Ecto neural progenitor cell (in vitro differentiated cells): Measurements from ENCODE around the gene HDAC11.
"Not testable (repeated sequence)": the region's sequence is repeated elsewhere in the genome, so short reads cannot be mapped to it uniquely, and the experiment has no call there.

ENCODE experiments used
- DNase-seq: peaks from one replicate; pipeline ENCODE4 v3.0.0-alpha.2; 2018; ENCODE audit warnings: low spot score

Gene HDAC11

DNA sequence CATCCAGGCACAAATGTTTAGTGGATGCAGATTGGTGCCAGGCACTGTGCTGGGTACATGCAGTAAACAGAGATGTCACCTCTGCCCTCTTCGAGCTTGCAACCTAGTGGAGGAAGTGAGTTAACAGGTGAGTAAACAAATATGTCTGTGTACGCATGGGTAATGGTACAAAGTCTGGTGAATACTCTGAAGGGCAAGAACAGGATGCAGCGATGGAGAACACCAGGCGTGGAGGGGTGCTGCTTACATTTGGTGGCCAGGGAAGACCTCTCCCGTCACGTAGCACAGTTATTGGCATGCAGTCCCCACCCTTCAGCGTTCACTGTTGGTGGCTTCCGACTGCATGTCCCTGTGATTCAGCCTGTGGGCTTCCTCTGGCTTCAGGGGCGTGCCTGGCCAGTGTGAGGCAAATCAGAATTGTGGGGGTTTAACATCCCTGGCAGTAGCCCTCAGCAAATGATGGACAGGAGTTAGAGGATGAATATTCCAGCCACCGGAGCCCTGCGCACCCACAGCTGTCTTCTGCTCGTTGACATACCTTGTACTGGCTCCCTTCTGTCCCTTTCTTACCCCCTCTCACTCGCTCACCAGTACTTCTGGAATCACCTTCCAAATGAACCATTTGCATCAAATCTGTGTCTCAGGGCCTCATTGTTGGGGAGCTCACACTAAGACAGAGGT lies 9.1 kb upstream of the HDAC11 start:
- DNase-seq = no peak

- DNase-seq = no peak
Measured at GRCh38 chr3:13472286-13472685, 7.8 kb upstream of the HDAC11 start.

GRCh38 chr3:13473020-13473419 lies 7.1 kb upstream of the HDAC11 start:
- no peak for DNase-seq

GRCh38 chr3:13474021-13474420 lies 6.1 kb upstream of the HDAC11 start:
- DNase-seq = no peak

- DNase-seq = no peak
Measured at GRCh38 chr3:13474776-13475303, 5.3 kb upstream of the HDAC11 start.

DNA sequence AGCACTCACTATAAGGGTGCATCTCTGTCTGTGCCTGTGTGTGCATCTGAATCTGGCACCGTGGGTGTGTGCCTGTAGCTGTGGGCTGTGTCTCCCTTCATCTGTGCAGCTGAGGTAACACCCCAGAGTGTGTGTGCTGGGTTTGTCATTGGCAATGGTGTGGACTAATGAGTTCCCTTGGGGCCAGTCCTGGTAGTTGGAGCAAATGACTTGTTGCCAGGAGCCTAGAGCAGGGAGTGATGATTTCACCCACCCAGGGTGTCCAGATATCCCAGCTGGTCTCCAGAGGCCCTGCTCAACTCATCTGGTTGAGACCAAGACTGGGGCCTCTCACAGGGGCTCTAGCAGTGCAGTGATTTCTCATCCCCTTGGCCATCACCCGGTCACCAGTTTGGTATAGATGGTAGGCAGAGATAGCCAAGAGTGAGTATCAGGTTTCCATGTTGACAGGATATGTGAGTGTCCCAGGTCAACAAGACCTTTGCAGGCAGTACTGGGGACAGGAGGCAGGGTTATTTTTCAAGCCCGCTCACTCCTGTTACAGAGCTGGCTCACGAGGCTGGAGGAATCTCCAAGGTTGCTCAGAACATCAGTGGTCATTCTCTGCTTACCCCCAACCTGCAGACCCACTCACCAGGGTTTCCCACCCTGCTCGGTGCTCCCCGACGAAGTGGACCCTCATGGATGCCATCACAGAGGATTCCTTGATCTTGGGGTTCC lies 4.1 kb upstream of the HDAC11 start:
- no peak for DNase-seq

DNA sequence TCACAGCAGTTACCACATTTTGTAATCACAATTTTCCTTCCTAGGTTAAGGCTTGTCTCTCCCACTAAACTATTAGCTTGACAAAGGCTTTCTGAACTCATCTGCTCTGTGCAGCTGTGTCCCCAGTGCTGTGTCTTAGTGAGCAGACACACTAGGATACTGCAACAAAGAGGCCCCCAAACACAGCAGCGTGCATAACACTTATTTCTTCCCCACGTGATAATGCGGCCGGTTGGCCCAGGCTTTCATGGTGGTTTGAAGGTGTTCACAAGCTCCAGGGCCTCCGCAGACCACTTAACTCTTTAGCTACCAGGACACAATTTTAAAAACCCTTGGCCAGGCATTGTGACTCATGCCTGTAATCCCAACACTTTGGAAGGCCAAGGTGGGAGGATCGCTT lies 2.2 kb upstream of the HDAC11 start:
- no peak for DNase-seq

GRCh38 chr3:13479332-13479581 lies 849 bp upstream of the HDAC11 start:
- DNase-seq = no peak

DNA sequence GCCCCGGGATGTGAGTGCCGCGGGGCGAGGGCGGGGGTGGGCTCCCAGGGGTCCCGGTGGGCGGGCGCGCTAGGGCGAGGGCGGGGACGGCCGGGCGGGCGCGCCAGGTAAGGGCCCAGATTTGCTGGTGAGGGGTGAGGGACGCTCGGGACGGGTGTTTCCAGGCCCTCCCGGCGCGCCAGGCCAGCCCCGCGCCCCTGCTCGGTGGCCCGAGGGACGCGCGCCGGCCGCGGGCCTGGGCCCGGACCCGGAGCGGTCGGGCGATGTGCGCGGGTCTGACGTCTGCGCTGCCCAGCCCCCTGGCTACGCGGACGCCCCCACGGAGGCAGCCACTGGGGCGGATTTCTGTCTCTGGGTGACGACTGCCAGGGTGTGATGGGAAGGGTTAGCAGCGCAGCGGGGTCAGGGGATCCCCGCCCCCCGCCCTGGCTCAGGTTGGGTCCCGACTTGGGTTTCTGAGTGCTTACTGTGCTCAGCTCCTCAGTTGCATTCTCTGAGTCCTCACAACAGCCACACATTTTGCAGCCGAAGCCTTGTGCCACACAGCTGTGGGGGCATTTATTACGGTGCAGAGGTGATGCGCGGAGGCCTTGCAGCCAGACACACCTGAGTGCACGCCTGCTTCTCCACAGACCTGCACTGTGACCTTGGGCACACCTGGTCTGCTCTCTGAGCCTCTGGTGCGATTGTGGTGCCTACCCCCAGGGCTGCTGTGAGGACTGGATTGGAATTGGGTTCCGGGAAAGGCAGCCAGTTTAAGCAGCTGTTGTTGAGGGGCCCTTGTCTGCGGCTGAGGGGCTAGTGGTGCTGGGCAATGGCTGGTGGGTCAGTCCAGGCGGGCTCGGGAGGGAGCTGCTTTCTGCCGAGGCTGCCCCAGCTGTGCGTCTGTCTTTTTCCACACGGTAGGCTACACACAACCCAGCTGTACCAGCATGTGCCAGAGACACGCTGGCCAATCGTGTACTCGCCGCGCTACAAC lies 523 bp downstream of the HDAC11 start:
- no peak for DNase-seq

- no peak for DNase-seq
Measured at GRCh38 chr3:13482106-13482690, 2.1 kb downstream of the HDAC11 start.

GRCh38 chr3:13483286-13483685 lies 3.2 kb downstream of the HDAC11 start:
- DNase-seq = no peak

GRCh38 chr3:13483988-13484695 lies 4.0 kb downstream of the HDAC11 start:
- DNase-seq = no peak

GRCh38 chr3:13484851-13485590 lies 4.9 kb downstream of the HDAC11 start:
- no peak for DNase-seq

GRCh38 chr3:13485630-13486562 lies 5.8 kb downstream of the HDAC11 start:
- not testable (repeated sequence) for DNase-seq

- DNase-seq = no peak
Measured at GRCh38 chr3:13487403-13487802, 7.3 kb downstream of the HDAC11 start.

DNA sequence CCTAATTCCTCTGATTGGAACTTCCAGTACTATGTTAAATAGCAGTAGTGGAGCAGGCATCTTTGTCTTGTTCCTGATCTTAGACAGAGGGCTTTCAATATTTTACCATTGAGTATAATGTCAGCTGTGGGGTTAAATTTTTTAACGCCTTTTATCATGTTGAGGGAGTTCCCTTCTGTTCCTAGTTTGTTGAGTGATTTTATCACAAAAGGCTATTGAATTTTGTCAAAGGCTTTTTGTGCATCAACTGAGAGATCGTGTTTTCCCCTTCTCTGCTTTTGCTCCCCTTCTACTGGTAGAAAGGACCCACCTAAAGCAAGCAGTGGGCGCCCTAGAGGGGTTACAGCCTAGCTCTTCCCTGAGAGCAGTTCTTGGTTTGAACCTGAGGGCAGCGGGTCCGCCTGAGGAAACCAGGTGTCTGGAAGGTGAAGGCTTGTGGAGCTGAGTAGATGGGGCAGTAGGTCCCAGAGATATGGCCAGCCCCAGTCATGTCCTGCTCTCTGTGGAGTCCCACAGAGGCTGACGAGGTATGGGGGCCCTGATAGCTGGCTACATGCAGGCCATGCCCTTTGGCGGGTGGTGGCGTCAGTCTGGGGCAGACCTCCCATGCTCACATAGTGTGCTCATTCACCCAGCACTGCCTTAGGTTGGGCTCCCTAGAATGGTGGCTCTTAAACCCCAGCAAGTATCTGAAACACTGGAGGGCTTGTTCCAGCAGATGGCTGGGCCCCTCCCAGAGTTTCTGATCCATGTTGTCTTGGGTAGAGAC lies 11.3 kb downstream of the HDAC11 start:
- no peak for DNase-seq

- DNase-seq = no peak
Measured at GRCh38 chr3:13492048-13492447, 11.9 kb downstream of the HDAC11 start.

DNA sequence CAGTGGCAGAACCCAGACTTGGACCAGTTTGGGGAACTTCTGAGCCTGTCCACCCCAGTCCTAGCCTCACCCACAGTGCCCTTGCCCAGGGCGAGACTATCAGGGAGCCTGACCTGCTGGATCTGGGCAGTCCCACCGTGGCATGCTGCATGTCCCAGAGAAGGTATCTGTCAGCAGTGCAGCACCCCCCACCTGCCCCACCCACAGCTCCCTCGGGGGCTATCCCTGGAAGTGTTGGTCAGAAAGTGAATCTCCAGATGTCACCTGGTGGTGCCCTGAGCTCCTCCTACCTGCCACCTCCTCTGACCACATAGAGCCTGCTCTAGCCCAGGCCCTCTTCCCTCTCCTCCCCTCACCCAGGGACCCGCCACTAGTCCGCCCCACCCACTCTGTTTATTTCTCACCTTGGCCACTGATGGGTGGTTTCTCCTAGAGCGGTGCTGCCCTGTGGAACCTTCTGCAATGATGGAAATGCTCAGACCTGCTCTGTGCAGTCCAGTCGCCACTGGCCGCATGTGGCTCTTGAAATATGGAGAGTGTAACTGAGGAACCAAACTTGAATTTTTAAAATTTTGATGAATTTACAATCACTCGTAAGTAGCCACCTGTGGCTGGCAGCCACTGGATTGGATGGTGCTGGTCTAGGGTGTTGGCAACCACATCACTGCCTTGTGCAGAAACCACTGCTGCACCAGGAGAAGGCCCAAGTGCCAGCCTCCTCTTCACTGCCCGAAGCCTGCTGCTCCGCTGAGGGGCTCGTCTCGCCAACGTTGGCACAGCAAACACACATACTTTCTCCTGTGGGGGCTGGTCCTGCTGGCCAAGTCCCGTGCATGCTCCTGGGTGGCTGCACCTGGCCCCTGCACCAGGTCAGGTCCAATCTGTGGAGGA lies 13.1 kb downstream of the HDAC11 start:
- no peak for DNase-seq
